Activated CD4-positive, alpha-beta memory T cell treated with anti-CD3 and anti-CD28 coated beads, Interleukin-2, amount 10 ng/mL, durations not matched to agents 7 days and 5 days (primary cell): ENCODE measurements around the gene CNNM1. TPM values are rescaled to one million over a fixed set of nuclear protein-coding genes. Genes with fewer than 3 reads are reported as not detected.

Experiments used
- CTCF ChIA-PET: fragments of 350-600 bp; sonication (Branson Sonifier 250); formaldehyde crosslinking; loops from one replicate; lab custom pipeline; 2021; ENCODE audit warnings: antibody characterized with exemption, inconsistent platforms; lab: Charles Lee
- POLR2A ChIA-PET: fragments of 350-600 bp; sonication (Branson Sonifier 250); formaldehyde crosslinking; loops from one replicate; lab custom pipeline; 2021; ENCODE audit warnings: antibody characterized with exemption; lab: Charles Lee
- DNase-seq: peaks from one replicate; pipeline ENCODE4 v3.0.0-alpha.2; 2020
- H3K27ac Mint-ChIP-seq: one replicate; pipeline ENCODE4 v1.8.0; 2021; ENCODE audit warnings: mild to moderate bottlenecking, mixed read lengths
- H3K27me3 Mint-ChIP-seq: one replicate; pipeline ENCODE4 v1.8.0; 2021; ENCODE audit warnings: mixed read lengths
- H3K36me3 Mint-ChIP-seq: one replicate; pipeline ENCODE4 v1.8.0; 2021; ENCODE audit warnings: low read depth, mixed read lengths
- H3K4me1 Mint-ChIP-seq: one replicate; pipeline ENCODE4 v1.8.0; 2021; ENCODE audit warnings: mixed read lengths
- H3K4me3 Mint-ChIP-seq: one replicate; pipeline ENCODE4 v1.8.0; 2021; ENCODE audit warnings: mild to moderate bottlenecking, mixed read lengths
- H3K9me3 Mint-ChIP-seq: one replicate; pipeline ENCODE4 v1.8.0; 2021; ENCODE audit warnings: mixed read lengths
- total RNA-seq, 2 experiments: library from RNA; stranded (reverse); gene quantifications; one replicate each; pipeline ENCODE4 v1.2.3, GENCODE V29; 2021

CNNM1 gene
- total RNA-seq, 2 experiments from 2014 or later: 0.08 TPM

DNA sequence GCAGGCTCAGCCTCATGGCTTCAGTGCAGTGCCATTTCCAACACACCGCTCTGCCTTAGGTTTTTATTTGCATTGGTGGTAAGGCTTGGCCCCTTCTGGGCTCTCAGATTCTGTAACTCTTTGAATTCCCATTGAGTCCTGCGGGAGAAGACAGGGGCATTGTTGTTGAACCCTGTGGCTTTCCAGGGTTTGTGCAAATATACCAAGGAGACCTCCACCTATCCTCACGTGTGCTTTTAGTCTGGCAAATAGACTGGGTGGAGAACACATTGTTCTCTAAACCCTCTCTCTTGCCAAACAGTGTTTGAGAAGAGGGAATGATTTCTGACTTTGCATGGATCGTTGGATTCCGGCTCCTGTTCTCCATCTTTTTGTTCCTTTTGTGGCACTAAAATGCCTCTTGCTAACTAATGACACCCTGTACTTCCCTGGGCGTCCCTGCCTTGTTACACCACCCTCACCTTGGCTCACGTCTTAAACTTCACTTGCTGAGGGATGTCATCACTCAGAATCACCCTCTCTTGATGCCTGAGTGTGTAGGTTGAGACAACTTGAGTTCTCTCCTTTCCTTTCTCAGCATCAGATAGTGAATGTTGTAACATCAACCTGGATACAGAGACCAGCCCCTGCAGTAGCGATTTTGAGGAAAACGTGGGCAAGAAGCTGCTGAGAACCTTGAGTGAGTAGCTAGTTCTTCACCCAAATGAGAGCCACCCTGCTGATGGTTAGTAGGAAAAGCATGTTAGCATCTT, 60.7 kb downstream of the CNNM1 start:
- Mint-ChIP-seq H3K27me3 (peaks cover 8% of the 10 kb centered on the region), H3K9me3 (no peaks in the 10 kb centered on the region), H3K36me3 (no peaks in the 10 kb centered on the region), H3K4me1 (peaks cover 11% of the 10 kb centered on the region), H3K27ac (no peak overlapping the region), H3K4me3 (no peak overlapping the region)
- ChIA-PET POLR2A (no interaction called here), CTCF (interaction anchor here (1.5 kb wide), 1 partner anchor 46 kb away, joined by 4 read pairs; no protein-coding TSS in a partner anchor)
- DNase-seq: no peak

DNA sequence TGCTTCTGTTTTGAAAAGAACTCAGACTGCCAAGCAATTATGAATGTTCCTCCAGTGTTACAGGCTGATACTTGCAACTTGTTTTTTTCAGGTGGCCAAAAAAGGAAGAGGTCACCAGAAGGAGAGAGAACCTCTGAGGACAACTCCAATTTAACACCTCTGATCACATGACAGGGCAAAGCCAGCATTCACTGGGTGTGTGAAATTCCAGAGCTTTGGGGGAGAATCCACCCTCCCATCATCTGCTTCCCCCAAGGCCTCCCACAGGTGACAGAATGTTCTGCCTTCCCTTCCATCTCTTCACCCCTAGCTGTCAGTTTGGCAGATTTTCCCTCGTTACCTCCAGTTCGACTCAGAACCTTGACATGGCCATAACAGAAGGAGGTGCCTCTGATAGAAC, 62.2 kb downstream of the CNNM1 start:
- H3K27ac Mint-ChIP-seq: no peak overlapping the region
- no peaks in the 10 kb centered on the region for H3K36me3 Mint-ChIP-seq
- H3K9me3 Mint-ChIP-seq: no peaks in the 10 kb centered on the region
- no peak overlapping the region for H3K4me3 Mint-ChIP-seq
- H3K4me1 Mint-ChIP-seq: peaks cover 15% of the 10 kb centered on the region
- ChIA-PET CTCF (interaction anchor here (1.5 to 2.8 kb wide), 6 partner anchors 9 to 221 kb away, joined by 3 to 15 read pairs (median 9); partner anchors contain the start of gene GOT1), POLR2A (no interaction called here)
- no peak for DNase-seq
- H3K27me3 Mint-ChIP-seq: peaks cover 4% of the 10 kb centered on the region

DNA sequence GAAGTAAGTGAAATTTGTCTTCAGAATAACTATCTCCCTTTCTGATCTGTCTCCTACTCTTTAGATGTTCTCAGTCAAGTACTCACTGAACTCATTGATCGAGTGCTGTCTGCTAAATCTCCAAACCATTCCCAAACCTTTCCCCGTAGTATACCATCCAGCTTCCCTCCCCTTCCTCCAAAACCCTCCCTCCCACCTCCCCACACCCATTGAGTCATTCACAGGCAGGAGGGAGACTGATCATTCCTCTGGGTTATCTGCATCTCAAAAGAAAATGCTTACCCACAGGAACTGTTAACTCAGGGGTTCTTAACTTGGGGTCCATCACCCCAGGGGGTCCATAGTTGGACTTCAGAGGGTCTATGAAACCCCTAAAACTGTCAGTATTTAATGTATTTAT, 63.9 kb downstream of the CNNM1 start:
- ChIA-PET POLR2A (interaction anchor here (1.2 kb wide), 1 partner anchor 164 kb away, joined by 3 read pairs; no protein-coding TSS in a partner anchor), CTCF (interaction anchor here (0.6 to 2.8 kb wide), 5 partner anchors 9 to 219 kb away, joined by 3 to 15 read pairs (median 10); partner anchors contain the start of gene GOT1)
- no peaks in the 10 kb centered on the region for H3K9me3 Mint-ChIP-seq
- peaks cover 5% of the 10 kb centered on the region for H3K36me3 Mint-ChIP-seq
- peaks cover 4% of the 10 kb centered on the region for H3K27me3 Mint-ChIP-seq
- no peak for DNase-seq
- peaks cover 15% of the 10 kb centered on the region for H3K4me1 Mint-ChIP-seq
- H3K4me3 Mint-ChIP-seq: no peak overlapping the region
- H3K27ac Mint-ChIP-seq: no peak overlapping the region

DNA sequence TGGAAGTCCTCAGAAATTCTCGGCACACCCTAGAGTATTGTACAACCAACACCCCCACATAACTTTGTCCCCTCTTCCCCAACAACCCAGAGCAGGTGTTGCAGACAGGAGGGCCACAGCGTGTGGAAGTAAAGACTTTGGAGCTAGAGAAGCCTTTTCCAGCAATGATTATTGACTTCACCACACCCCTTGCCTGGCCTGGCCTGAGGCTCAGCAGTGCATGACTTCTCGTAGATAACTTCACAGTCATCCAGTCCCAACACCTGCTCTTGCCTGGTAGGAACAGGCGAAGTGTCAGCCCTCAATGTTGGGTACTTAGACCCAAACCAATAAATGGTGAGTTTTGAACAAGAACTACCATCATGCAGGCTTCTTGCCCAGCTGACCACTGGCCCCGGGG, 64.5 kb downstream of the CNNM1 start:
- peaks cover 15% of the 10 kb centered on the region for H3K4me1 Mint-ChIP-seq
- ChIA-PET POLR2A (no interaction called here), CTCF (interaction anchor here (2.5 to 2.8 kb wide), 2 partner anchors 8 to 219 kb away, joined by 10 to 15 read pairs; no protein-coding TSS in a partner anchor)
- H3K36me3 Mint-ChIP-seq: peaks cover 5% of the 10 kb centered on the region
- H3K27ac Mint-ChIP-seq: no peak overlapping the region
- no peak overlapping the region for H3K4me3 Mint-ChIP-seq
- no peak for DNase-seq
- peaks cover 4% of the 10 kb centered on the region for H3K27me3 Mint-ChIP-seq
- no peaks in the 10 kb centered on the region for H3K9me3 Mint-ChIP-seq

DNA sequence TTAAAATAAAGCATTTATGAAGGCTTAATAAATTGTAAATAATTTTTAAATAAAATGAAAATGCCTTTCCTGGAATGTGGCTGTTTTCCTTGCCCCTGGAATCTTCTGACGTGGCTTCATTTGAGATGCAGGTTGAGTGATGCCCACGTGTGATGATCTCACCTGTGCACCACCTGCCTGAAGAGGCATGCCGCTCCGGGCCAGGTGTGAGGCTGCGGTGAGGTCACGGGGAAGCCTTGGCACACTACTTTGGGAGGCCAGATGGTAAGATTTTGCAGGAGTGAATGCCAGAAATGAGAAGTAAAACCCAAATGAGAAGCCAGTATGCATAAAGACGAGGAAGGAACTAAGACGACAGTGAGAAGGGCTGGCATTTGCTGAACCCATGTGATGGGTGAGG, 65.1 kb downstream of the CNNM1 start:
- Mint-ChIP-seq H3K27me3 (peaks cover 4% of the 10 kb centered on the region), H3K36me3 (peaks cover 5% of the 10 kb centered on the region), H3K4me3 (no peak overlapping the region), H3K27ac (no peak overlapping the region), H3K9me3 (no peaks in the 10 kb centered on the region), H3K4me1 (peaks cover 15% of the 10 kb centered on the region)
- POLR2A ChIA-PET: no interaction called here
- CTCF ChIA-PET: interaction anchor here (2.8 kb wide), 1 partner anchor 218 kb away, joined by 15 read pairs; no protein-coding TSS in a partner anchor
- DNase-seq: no peak

DNA sequence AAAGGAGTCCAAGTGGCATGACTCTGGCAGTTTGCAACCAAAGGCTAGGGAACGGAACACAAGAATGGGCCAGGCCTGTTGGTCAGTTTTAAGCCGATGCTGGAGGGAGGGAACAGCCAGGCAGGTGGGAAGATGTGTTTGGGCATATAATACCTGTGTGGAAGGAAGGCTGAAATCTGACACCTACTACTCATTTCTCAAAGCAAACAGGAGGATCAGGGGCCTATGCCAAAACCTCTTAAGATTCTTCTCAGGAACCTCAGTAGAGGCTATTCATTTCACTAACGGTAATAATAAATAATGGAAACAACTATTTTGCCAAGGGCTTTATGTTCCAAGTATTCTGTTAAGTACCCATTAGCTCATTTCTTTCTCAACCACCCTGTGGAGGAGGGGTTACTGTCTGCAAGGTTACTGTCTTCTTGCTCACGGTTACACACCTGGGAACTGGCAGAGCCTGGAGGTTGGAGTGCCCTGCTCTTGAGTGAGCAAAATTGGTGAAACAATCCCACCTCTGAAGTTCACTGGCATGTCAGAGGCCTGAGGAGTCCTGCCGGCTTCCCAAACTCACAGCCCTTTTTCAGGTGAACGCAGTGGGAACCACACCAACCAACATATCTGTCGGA, 65.7 kb downstream of the CNNM1 start:
- ChIA-PET CTCF (no interaction called here), POLR2A (no interaction called here)
- H3K27me3 Mint-ChIP-seq: peaks cover 4% of the 10 kb centered on the region
- H3K36me3 Mint-ChIP-seq: peaks cover 5% of the 10 kb centered on the region
- DNase-seq: no peak
- H3K27ac Mint-ChIP-seq: no peak overlapping the region
- no peak overlapping the region for H3K4me3 Mint-ChIP-seq
- no peaks in the 10 kb centered on the region for H3K9me3 Mint-ChIP-seq
- H3K4me1 Mint-ChIP-seq: peaks cover 15% of the 10 kb centered on the region

DNA sequence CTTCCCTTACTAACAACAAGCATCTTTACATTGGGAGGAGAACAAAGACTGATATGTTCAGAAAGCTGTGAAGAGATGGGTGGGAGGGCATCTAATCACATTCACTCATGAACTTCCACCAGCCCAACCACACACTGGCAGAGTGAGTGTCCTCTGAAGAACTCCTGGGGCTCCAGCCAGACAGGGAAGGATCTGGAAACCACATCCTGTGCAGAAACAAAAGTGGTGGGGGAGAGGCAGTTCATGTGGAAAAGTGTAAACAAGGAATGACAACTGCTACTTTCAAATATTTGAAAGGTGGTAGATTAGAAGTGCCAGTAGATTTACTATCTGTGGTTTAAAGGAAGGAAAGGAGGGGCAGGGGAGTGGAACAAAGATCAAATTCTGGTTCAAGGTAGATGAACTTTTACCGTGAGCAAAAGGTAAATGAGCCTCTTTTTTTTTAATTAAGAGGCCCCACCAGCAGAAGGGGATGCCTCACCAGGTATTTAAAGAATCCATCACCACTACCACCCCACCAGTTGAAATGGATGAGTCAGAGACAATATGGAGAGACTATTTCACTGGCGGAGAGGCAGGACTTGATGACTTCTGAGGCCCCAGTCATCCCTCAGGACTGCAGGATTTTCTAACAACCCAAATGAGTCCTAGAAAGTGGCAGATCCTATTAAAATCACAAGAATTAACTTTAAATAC, 66.7 kb downstream of the CNNM1 start:
- H3K4me1 Mint-ChIP-seq: peaks cover 15% of the 10 kb centered on the region
- ChIA-PET CTCF (no interaction called here), POLR2A (no interaction called here)
- H3K36me3 Mint-ChIP-seq: peaks cover 5% of the 10 kb centered on the region
- no peak overlapping the region for H3K27ac Mint-ChIP-seq
- peaks cover 1% of the 10 kb centered on the region for H3K27me3 Mint-ChIP-seq
- no peak for DNase-seq
- H3K9me3 Mint-ChIP-seq: no peaks in the 10 kb centered on the region
- no peak overlapping the region for H3K4me3 Mint-ChIP-seq

DNA sequence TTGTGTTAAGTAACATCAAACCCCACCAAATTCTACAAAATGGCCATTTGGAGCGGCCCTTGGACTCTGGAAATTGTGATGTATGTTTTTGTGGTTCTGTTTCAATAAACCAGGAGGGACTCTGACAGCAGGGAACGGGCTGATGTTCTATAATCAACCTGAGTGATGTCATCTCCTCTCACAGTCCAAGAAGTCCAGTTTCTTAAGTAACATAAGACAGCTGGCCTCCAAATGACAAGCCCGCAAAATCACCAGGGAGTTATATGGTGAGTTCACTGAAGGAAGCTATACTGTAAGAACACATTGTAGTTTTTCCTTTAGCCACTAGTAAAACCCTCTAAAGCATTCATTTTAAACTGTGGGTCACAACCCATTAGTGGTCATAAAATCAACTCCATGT, 67.3 kb downstream of the CNNM1 start:
- CTCF ChIA-PET: no interaction called here

DNA sequence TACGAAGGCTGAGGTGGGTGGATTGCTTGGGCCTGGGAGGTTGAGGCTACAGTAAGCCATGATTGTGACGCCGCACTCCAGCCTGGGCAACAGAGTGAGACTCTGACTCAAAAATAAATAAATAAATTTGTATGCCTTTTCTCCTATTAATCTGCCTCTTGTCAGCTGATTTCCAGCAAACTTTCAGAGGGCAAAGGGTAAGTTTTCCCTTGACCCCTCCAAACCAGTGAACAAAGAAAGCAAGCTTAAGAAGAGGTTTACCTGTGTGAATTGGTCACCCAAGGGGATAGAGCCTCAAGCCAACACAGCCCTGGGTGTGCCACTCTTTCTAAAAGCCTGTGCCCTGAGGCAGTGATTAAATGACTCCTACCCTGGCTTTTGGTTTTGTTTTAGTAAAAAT, 70.5 kb downstream of the CNNM1 start:
- no peaks in the 10 kb centered on the region for H3K27me3 Mint-ChIP-seq
- no peaks in the 10 kb centered on the region for H3K9me3 Mint-ChIP-seq
- no peak for DNase-seq
- H3K4me3 Mint-ChIP-seq: no peak overlapping the region
- peaks cover 4% of the 10 kb centered on the region for H3K4me1 Mint-ChIP-seq
- ChIA-PET CTCF (no interaction called here), POLR2A (no interaction called here)
- peaks cover 20% of the 10 kb centered on the region for H3K36me3 Mint-ChIP-seq
- H3K27ac Mint-ChIP-seq: no peak overlapping the region

More for the DNA sequence above, 67.3 kb downstream of the CNNM1 start:
- Mint-ChIP-seq H3K27ac (no peak overlapping the region), H3K4me3 (no peak overlapping the region), H3K27me3 (peaks cover 1% of the 10 kb centered on the region), H3K4me1 (peaks cover 15% of the 10 kb centered on the region), H3K9me3 (no peaks in the 10 kb centered on the region), H3K36me3 (peaks cover 5% of the 10 kb centered on the region)
- POLR2A ChIA-PET: no interaction called here
- DNase-seq: no peak

DNA sequence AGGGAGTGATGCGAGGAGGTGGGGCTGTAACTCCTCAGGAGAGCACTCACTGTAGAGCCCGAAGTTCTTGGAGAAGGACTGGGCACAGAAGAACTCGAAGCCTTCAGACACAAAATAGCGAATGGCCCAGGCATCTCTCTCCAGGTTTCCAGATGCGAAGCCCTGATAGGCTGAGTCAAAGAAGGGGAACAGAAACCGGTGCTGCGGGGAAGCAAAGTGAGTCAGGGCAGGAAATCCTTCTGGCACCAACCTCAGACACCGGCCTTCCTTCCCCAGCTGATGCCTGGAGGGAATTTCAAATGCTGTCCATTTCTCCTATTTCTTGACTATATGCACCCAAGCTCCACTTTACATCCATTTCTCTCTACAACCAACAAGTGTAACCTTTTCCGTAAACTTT, 74.5 kb downstream of the CNNM1 start:
- no peak overlapping the region for H3K27ac Mint-ChIP-seq
- H3K27me3 Mint-ChIP-seq: no peaks in the 10 kb centered on the region
- CTCF ChIA-PET: interaction anchor here (2.9 kb wide), 1 partner anchor 11 kb away, joined by 10 read pairs; no protein-coding TSS in a partner anchor

DNA sequence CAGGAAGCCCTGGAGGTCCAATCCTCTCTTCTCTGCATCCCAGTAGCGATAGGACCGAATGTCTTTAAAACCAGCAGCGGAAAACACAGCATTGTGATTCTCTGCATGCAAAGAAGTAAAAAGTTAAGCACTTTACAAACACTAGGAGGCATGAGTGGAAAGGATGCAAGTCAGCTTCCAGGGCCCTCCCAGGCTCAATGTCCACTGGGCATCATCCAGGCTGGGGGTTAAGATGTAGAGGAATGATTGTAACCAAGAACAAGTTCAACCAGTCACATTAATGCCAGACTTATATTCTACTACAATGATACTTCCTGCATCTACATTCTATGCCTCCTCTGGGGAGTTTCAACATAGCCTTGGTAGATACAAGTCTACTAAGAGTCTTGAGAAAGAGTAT, 77.0 kb downstream of the CNNM1 start:
- Mint-ChIP-seq H3K36me3 (peaks cover 21% of the 10 kb centered on the region), H3K9me3 (no peaks in the 10 kb centered on the region)
- CTCF ChIA-PET: no interaction called here

More for the DNA sequence above, 74.5 kb downstream of the CNNM1 start:
- DNase-seq: no peak
- POLR2A ChIA-PET: interaction anchor here (1.7 kb wide), 1 partner anchor 27 kb away, joined by 5 read pairs; the partner anchor contains the start of gene GOT1
- no peak overlapping the region for H3K4me3 Mint-ChIP-seq
- peaks cover 21% of the 10 kb centered on the region for H3K36me3 Mint-ChIP-seq
- H3K4me1 Mint-ChIP-seq: no peaks in the 10 kb centered on the region
- H3K9me3 Mint-ChIP-seq: no peaks in the 10 kb centered on the region

DNA sequence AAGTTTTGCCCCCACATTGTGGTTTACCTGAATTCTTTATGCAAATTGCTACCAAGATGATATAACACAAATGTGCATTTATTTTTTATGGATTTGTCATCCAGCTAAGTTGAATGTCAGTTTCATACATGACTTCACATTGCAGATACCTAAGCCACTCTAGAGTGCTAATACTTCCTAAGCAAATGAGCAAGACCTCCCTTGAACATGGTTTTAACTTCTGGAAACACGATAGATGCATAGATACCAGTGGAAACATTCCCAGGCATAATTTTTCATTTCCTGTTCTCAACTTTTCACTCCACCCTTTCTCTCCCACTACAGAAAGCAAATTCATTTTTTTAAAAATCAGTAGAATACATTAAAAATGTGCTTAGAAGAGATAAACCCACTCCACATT, 81.0 kb downstream of the CNNM1 start:
- ChIA-PET CTCF (interaction anchor here (1.3 kb wide), 1 partner anchor 25 kb away, joined by 3 read pairs; no protein-coding TSS in a partner anchor), POLR2A (interaction anchor here (1.0 kb wide), 1 partner anchor 210 kb away, joined by 3 read pairs; the partner anchor contains the start of gene SLC25A28)

More for the DNA sequence above, 77.0 kb downstream of the CNNM1 start:
- Mint-ChIP-seq H3K4me1 (no peaks in the 10 kb centered on the region), H3K4me3 (no peak overlapping the region), H3K27ac (no peak overlapping the region), H3K27me3 (no peaks in the 10 kb centered on the region)
- DNase-seq: no peak
- POLR2A ChIA-PET: no interaction called here

More for the DNA sequence above, 81.0 kb downstream of the CNNM1 start:
- DNase-seq: no peak
- Mint-ChIP-seq H3K4me1 (no peaks in the 10 kb centered on the region), H3K27me3 (no peaks in the 10 kb centered on the region), H3K27ac (no peak overlapping the region), H3K4me3 (no peak overlapping the region), H3K9me3 (no peaks in the 10 kb centered on the region), H3K36me3 (peaks cover 8% of the 10 kb centered on the region)
